AG09309 (cell line): ENCODE data around the gene MIDN.

Experiments
- DNase-seq: peaks from one replicate; pipeline ENCODE4 v3.0.0-alpha.2; 2010; ENCODE audit warnings: low read depth
- H3K4me3 ChIP-seq: 2 replicates; pipeline ENCODE4 v1.5.1; 2011; ENCODE audit warnings: mild to moderate bottlenecking, low read depth, low read length, moderate library complexity; ENCODE audit not compliant: control insufficient read depth
- CTCF ChIP-seq: IDR thresholded peaks from 2 replicates; pipeline ENCODE4 v1.5.1; 2011; ENCODE audit warnings: mild to moderate bottlenecking, low read depth, low read length, inconsistent platforms; ENCODE audit not compliant: insufficient read depth, control insufficient read depth; ENCODE audit errors: missing control alignments

Gene MIDN

GRCh38 chr19:1230783-1231489 lies 17.4 kb upstream of the MIDN start:
- no peak overlapping the region for H3K4me3 ChIP-seq
- no peak for DNase-seq
- no peak for TF ChIP-seq CTCF

GRCh38 chr19:1231729-1232637 lies 16.4 kb upstream of the MIDN start:
- no peak overlapping the region for H3K4me3 ChIP-seq
- no peak for TF ChIP-seq CTCF
- no peak for DNase-seq

- TF ChIP-seq CTCF = no peak
- no peak for DNase-seq
- no peak overlapping the region for H3K4me3 ChIP-seq
Measured at GRCh38 chr19:1232652-1233072, 15.7 kb upstream of the MIDN start.

- no peak for TF ChIP-seq CTCF
- no peak overlapping the region for H3K4me3 ChIP-seq
- DNase-seq = no peak
Measured at GRCh38 chr19:1233115-1233667, 15.2 kb upstream of the MIDN start.

GRCh38 chr19:1234051-1234954 lies 14.1 kb upstream of the MIDN start:
- TF ChIP-seq CTCF = no peak
- no peak overlapping the region for H3K4me3 ChIP-seq
- no peak for DNase-seq

GRCh38 chr19:1234955-1235380 lies 13.4 kb upstream of the MIDN start:
- TF ChIP-seq CTCF = no peak
- H3K4me3 ChIP-seq = no peak overlapping the region
- no peak for DNase-seq
